Keratinocyte (primary cell): ENCODE measurements around the gene ZSWIM6.

Source experiments
- EZH2 ChIP-seq: IDR thresholded peaks from one replicate; pipeline ENCODE4 v1.6.1; 2012; ENCODE audit warnings: inconsistent platforms, mild to moderate bottlenecking, low read length, moderate library complexity
- TF ChIP-seq, protein P1 (sequence below), 3 experiments: IDR thresholded peaks in 1 of 3; conservative IDR thresholded peaks in 1 of 3; optimal IDR thresholded peaks in 1 of 3; 2 replicates in 2 of 3; 3 replicates in 1 of 3; pipeline versions ENCODE3 to v1.5.1; 2011; ENCODE audit warnings: low read length in 3 of 3, mild to moderate bottlenecking in 3 of 3, moderate library complexity in 2 of 3, control low read depth in 1 of 3, inconsistent platforms in 1 of 3; ENCODE audit not compliant: insufficient read depth in 2 of 3; ENCODE audit errors: extremely low read depth in 1 of 3

GRCh38 chr5:61466017-61466416 lies 134.0 kb downstream of the ZSWIM6 start:
- TF ChIP-seq, protein P1, sequence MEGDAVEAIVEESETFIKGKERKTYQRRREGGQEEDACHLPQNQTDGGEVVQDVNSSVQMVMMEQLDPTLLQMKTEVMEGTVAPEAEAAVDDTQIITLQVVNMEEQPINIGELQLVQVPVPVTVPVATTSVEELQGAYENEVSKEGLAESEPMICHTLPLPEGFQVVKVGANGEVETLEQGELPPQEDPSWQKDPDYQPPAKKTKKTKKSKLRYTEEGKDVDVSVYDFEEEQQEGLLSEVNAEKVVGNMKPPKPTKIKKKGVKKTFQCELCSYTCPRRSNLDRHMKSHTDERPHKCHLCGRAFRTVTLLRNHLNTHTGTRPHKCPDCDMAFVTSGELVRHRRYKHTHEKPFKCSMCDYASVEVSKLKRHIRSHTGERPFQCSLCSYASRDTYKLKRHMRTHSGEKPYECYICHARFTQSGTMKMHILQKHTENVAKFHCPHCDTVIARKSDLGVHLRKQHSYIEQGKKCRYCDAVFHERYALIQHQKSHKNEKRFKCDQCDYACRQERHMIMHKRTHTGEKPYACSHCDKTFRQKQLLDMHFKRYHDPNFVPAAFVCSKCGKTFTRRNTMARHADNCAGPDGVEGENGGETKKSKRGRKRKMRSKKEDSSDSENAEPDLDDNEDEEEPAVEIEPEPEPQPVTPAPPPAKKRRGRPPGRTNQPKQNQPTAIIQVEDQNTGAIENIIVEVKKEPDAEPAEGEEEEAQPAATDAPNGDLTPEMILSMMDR (optimal IDR thresholded peaks at IDR 0.05 in 1 of 3, IDR thresholded peaks at IDR 0.05 in 1 of 3, conservative IDR thresholded peaks at IDR 0.05 in 1 of 3; ENCODE audit: extremely low read depth in 1 of 3, insufficient read depth in 2 of 3, low read length in 3 of 3): no peak
- TF ChIP-seq EZH2: no peak
